K562 (cell line): ENCODE data around the gene KIF15. TPM values are rescaled to one million over a fixed set of nuclear protein-coding genes. Genes with fewer than 3 reads are reported as not detected.

Experiments
- BACH1 ChIP-seq: fragments of 200-800 bp; sonication (Bioruptor generic); IDR thresholded peaks from 2 replicates; pipeline ENCODE4 v1.6.1; 2016; ENCODE audit warnings: missing genetic modification characterization, missing compliant biosample characterization
- GATAD2A ChIP-seq: fragments of 450-650 bp; IDR thresholded peaks from 2 replicates; pipeline ENCODE4 v1.6.1; 2017
- OTX1 ChIP-seq: fragments of 450-650 bp; formaldehyde crosslinking; IDR thresholded peaks from 2 replicates; pipeline ENCODE4 v1.4.0; 2022; ENCODE audit warnings: mild to moderate bottlenecking
- PHF20 ChIP-seq: fragments of 450-650 bp; IDR thresholded peaks from 2 replicates; pipeline ENCODE4 v1.6.1; 2018; ENCODE audit not compliant: partially characterized antibody
- POLR2A ChIP-seq: fragments of 450-650 bp; conservative IDR thresholded peaks from 2 replicates; pipeline ENCODE4 v1.6.1; 2016
- PYGO2 ChIP-seq: fragments of 450-650 bp; IDR thresholded peaks from 2 replicates; pipeline ENCODE4 v1.6.1; 2016; ENCODE audit warnings: mild to moderate bottlenecking, missing genetic modification characterization, moderate library complexity, missing compliant biosample characterization
- RBFOX2 ChIP-seq: fragments of 200-400 bp; formaldehyde crosslinking; IDR thresholded peaks from 2 replicates; pipeline ENCODE4 v1.6.1; 2017; ENCODE audit warnings: low read depth, mild to moderate bottlenecking, low read length, moderate library complexity
- TEAD1 ChIP-seq, 2 experiments: fragments of 450-650 bp in 1 of 2; sonication (generic) in 1 of 2; formaldehyde crosslinking; IDR thresholded peaks; 2 replicates each; pipeline versions ENCODE4 v1.4.0 to v1.8.0; 2020 to 2022; ENCODE audit warnings: mild to moderate bottlenecking in 2 of 2, missing genetic modification reagents in 1 of 2
- TRIM28 ChIP-seq: fragments of 450-650 bp; IDR thresholded peaks from 2 replicates; pipeline ENCODE4 v1.6.1; 2017
- ZFX ChIP-seq: sonication (generic); formaldehyde crosslinking; IDR thresholded peaks from 2 replicates; pipeline ENCODE4 v1.8.0; 2022; ENCODE audit warnings: mild to moderate bottlenecking, missing genetic modification reagents, moderate library complexity
- ZNF316 ChIP-seq: fragments of 450-650 bp; IDR thresholded peaks from 2 replicates; pipeline ENCODE4 v1.6.1; 2016
- polyA plus RNA-seq, 8 experiments: library from polyadenylated mRNA; depleted of rRNA in 4 of 8; stranded (reverse) in 5 of 8; unstranded in 3 of 8; fragments of >200 nt; fragmentation: Nextera tagmentation in 2 of 8; fragmentation: Illumina TruSeq in 1 of 8; extraction: Ambion mirVana in 2 of 8; extraction: Trizol in 1 of 8; gene quantifications; 2 replicates each; pipeline versions ENCODE4 v1.2.1 to v1.2.3, GENCODE V29; 2011 to 2014; ENCODE audit warnings: inconsistent platforms in 1 of 8, missing spikeins in 1 of 8
- total RNA-seq, 7 experiments: library from RNA; depleted of rRNA in 6 of 7; stranded (reverse); fragments of >200 nt in 6 of 7; fragmentation: Illumina TruSeq in 2 of 7; extraction: Trizol in 2 of 7; gene quantifications; 2 replicates each; pipeline versions ENCODE4 v1.2.1 to v1.2.3, GENCODE V29; 2011 to 2021; ENCODE audit warnings: low replicate concordance in 1 of 7
- TF ChIP-seq, protein P1 (sequence below): fragments of 450-650 bp; formaldehyde crosslinking; conservative IDR thresholded peaks from 2 replicates; pipeline ENCODE4 v1.4.0; 2022; ENCODE audit warnings: mild to moderate bottlenecking, missing genetic modification characterization
- TF ChIP-seq, protein P2 (sequence below), 2 experiments: fragments of 450-650 bp; formaldehyde crosslinking in 1 of 2; IDR thresholded peaks; 2 replicates each; pipeline versions ENCODE4 v1.4.0 to v1.6.1; 2014 to 2020; ENCODE audit warnings: mild to moderate bottlenecking in 2 of 2, borderline replicate concordance in 1 of 2, low read depth in 1 of 2
- TF ChIP-seq, protein P3 (sequence below): fragments of 450-650 bp; IDR thresholded peaks from 2 replicates; pipeline ENCODE4 v1.6.1; 2016; ENCODE audit warnings: borderline replicate concordance
- TF ChIP-seq, protein P4 (sequence below), 3 experiments: IDR thresholded peaks in 2 of 3; conservative IDR thresholded peaks in 1 of 3; 2 replicates each; pipeline ENCODE4 v1.5.1; 2011 to 2012; ENCODE audit warnings: low read length in 3 of 3, mild to moderate bottlenecking in 3 of 3, control low read depth in 2 of 3, improper control_type of control experiment in 1 of 3, inconsistent platforms in 1 of 3, low read depth in 1 of 3, mixed read lengths in 1 of 3, moderate library complexity in 1 of 3; ENCODE audit not compliant: insufficient read depth in 2 of 3

Gene KIF15
- total and polyA plus RNA-seq, 9 of the 15 experiments (the other 6 are each of a cell fraction or from before 2014, with no cell fraction given), result 9.0 to 45.9 (median 26.0) TPM

DNA sequence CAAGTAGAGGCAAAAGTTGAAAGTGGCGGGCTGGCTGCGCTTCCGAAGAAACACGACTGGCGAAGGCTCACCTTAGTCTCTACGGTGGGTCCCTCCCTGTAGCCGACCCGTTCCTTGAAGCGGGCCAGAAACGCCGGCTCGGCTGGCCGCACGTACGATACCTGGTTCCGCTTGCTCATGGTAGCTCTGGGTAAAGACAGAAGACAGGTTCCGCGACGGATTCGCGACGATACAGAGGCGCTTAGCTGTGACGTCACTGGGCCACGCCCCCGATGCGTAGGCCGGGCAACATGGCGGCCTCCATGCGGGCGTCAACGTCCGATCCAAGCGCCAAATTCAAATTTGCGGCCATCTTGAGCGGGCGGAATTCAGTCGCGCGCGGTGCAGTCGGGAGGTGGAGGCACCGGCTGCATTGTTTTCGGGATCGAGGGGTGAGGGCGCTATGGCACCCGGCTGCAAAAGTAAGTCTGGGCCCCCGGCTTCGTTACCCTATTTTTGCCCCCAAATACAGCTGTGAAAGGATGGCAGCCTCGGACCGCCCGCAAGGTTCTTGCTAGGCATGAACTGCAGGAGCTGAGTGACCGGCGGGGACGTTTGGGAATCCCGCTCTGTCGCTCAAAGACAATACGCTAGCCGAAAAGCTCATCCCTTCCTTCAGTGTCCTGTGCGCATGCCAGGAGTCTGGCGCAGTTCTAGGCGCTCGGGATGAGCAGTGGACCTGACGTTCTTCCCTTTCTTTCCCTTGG lies at the start of gene KIF15, which contains the start of gene KIAA1143 (continued):
- TF ChIP-seq PYGO2 (tag) (no peak), TEAD1 (CRISPR knock-in tag; IDR thresholded peaks at IDR 0.05) (peak; percentile 74 to 97), RBFOX2 (peak; percentile 99), BACH1 (peak; percentile 96), GATAD2A (no peak), POLR2A (peak; percentile 95), TRIM28 (peak; percentile 54), ZFX (peak; percentile 95), PHF20 (peak; percentile 87), OTX1 (CRISPR knock-in tag) (0 out of 2 replicates have a peak, but pooled peaks have one; percentile 7), ZNF316 (peak; percentile 48)
- TF ChIP-seq, protein P1, sequence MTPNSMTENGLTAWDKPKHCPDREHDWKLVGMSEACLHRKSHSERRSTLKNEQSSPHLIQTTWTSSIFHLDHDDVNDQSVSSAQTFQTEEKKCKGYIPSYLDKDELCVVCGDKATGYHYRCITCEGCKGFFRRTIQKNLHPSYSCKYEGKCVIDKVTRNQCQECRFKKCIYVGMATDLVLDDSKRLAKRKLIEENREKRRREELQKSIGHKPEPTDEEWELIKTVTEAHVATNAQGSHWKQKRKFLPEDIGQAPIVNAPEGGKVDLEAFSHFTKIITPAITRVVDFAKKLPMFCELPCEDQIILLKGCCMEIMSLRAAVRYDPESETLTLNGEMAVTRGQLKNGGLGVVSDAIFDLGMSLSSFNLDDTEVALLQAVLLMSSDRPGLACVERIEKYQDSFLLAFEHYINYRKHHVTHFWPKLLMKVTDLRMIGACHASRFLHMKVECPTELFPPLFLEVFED (CRISPR knock-in tag), result no peak
- TF ChIP-seq, protein P2, sequence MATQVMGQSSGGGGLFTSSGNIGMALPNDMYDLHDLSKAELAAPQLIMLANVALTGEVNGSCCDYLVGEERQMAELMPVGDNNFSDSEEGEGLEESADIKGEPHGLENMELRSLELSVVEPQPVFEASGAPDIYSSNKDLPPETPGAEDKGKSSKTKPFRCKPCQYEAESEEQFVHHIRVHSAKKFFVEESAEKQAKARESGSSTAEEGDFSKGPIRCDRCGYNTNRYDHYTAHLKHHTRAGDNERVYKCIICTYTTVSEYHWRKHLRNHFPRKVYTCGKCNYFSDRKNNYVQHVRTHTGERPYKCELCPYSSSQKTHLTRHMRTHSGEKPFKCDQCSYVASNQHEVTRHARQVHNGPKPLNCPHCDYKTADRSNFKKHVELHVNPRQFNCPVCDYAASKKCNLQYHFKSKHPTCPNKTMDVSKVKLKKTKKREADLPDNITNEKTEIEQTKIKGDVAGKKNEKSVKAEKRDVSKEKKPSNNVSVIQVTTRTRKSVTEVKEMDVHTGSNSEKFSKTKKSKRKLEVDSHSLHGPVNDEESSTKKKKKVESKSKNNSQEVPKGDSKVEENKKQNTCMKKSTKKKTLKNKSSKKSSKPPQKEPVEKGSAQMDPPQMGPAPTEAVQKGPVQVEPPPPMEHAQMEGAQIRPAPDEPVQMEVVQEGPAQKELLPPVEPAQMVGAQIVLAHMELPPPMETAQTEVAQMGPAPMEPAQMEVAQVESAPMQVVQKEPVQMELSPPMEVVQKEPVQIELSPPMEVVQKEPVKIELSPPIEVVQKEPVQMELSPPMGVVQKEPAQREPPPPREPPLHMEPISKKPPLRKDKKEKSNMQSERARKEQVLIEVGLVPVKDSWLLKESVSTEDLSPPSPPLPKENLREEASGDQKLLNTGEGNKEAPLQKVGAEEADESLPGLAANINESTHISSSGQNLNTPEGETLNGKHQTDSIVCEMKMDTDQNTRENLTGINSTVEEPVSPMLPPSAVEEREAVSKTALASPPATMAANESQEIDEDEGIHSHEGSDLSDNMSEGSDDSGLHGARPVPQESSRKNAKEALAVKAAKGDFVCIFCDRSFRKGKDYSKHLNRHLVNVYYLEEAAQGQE (IDR thresholded peaks at IDR 0.05; ENCODE audit: borderline replicate concordance), result 0 out of 2 replicates have a peak, but pooled peaks have one; percentile 13
- TF ChIP-seq, protein P2 (CRISPR knock-in tag; IDR thresholded peaks at IDR 0.05; ENCODE audit: low read depth), result peak; percentile 87
- TF ChIP-seq, protein P3, sequence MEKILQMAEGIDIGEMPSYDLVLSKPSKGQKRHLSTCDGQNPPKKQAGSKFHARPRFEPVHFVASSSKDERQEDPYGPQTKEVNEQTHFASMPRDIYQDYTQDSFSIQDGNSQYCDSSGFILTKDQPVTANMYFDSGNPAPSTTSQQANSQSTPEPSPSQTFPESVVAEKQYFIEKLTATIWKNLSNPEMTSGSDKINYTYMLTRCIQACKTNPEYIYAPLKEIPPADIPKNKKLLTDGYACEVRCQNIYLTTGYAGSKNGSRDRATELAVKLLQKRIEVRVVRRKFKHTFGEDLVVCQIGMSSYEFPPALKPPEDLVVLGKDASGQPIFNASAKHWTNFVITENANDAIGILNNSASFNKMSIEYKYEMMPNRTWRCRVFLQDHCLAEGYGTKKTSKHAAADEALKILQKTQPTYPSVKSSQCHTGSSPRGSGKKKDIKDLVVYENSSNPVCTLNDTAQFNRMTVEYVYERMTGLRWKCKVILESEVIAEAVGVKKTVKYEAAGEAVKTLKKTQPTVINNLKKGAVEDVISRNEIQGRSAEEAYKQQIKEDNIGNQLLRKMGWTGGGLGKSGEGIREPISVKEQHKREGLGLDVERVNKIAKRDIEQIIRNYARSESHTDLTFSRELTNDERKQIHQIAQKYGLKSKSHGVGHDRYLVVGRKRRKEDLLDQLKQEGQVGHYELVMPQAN, result peak; percentile 94
- TF ChIP-seq, protein P4, sequence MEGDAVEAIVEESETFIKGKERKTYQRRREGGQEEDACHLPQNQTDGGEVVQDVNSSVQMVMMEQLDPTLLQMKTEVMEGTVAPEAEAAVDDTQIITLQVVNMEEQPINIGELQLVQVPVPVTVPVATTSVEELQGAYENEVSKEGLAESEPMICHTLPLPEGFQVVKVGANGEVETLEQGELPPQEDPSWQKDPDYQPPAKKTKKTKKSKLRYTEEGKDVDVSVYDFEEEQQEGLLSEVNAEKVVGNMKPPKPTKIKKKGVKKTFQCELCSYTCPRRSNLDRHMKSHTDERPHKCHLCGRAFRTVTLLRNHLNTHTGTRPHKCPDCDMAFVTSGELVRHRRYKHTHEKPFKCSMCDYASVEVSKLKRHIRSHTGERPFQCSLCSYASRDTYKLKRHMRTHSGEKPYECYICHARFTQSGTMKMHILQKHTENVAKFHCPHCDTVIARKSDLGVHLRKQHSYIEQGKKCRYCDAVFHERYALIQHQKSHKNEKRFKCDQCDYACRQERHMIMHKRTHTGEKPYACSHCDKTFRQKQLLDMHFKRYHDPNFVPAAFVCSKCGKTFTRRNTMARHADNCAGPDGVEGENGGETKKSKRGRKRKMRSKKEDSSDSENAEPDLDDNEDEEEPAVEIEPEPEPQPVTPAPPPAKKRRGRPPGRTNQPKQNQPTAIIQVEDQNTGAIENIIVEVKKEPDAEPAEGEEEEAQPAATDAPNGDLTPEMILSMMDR (IDR thresholded peaks at IDR 0.05 in 2 of 3, conservative IDR thresholded peaks at IDR 0.05 in 1 of 3; ENCODE audit: insufficient read depth in 2 of 3, low read depth in 1 of 3, low read length in 3 of 3), result peak in 1 of 3 experiments; percentile 44; a peak in 2 of 6 replicates
